Measurements from ENCODE around the gene ABCA1.

ABCA1 gene

GRCh38 chr9:104871961-104872527 is 55.9 kb downstream of the ABCA1 start:
- TF ChIP-seq CTCF (IDR thresholded peaks at IDR 0.05; ENCODE audit: low read depth, low read length): no peak
- DNase-seq: no peak
- no peaks in the 10 kb centered on the region for H3K9me3 ChIP-seq
- no peaks in the 10 kb centered on the region for H3K27me3 ChIP-seq
- H3K4me3 ChIP-seq (ENCODE audit: low read depth, low read length): no peak overlapping the region
- H3K4me1 ChIP-seq: no peaks in the 10 kb centered on the region
- H3K36me3 ChIP-seq: no peaks in the 10 kb centered on the region

- H3K4me1 ChIP-seq: no peaks in the 10 kb centered on the region
- no peak for TF ChIP-seq CTCF (IDR thresholded peaks at IDR 0.05; ENCODE audit: low read depth, low read length)
- no peaks in the 10 kb centered on the region for H3K27me3 ChIP-seq
- DNase-seq: no peak
- no peak overlapping the region for H3K4me3 ChIP-seq (ENCODE audit: low read depth, low read length)
- no peaks in the 10 kb centered on the region for H3K9me3 ChIP-seq
- H3K36me3 ChIP-seq: no peaks in the 10 kb centered on the region
These were observed 58.1 kb downstream of the ABCA1 start for GRCh38 chr9:104869811-104870210.

- no peak for TF ChIP-seq CTCF (IDR thresholded peaks at IDR 0.05; ENCODE audit: low read depth, low read length)
- DNase-seq: no peak
- H3K36me3 ChIP-seq: no peaks in the 10 kb centered on the region
- H3K4me1 ChIP-seq: no peaks in the 10 kb centered on the region
- no peak overlapping the region for H3K4me3 ChIP-seq (ENCODE audit: low read depth, low read length)
- no peaks in the 10 kb centered on the region for H3K27me3 ChIP-seq
- no peaks in the 10 kb centered on the region for H3K9me3 ChIP-seq
These were observed 59.1 kb downstream of the ABCA1 start for GRCh38 chr9:104868687-104869404.

GRCh38 chr9:104868303-104868686 is 59.7 kb downstream of the ABCA1 start:
- Histone ChIP-seq H3K4me1 (no peaks in the 10 kb centered on the region), H3K4me3 (ENCODE audit: low read depth, low read length) (no peak overlapping the region), H3K27me3 (no peaks in the 10 kb centered on the region), H3K36me3 (no peaks in the 10 kb centered on the region), H3K9me3 (no peaks in the 10 kb centered on the region)
- TF ChIP-seq CTCF (IDR thresholded peaks at IDR 0.05; ENCODE audit: low read depth, low read length): no peak
- no peak for DNase-seq

DNA sequence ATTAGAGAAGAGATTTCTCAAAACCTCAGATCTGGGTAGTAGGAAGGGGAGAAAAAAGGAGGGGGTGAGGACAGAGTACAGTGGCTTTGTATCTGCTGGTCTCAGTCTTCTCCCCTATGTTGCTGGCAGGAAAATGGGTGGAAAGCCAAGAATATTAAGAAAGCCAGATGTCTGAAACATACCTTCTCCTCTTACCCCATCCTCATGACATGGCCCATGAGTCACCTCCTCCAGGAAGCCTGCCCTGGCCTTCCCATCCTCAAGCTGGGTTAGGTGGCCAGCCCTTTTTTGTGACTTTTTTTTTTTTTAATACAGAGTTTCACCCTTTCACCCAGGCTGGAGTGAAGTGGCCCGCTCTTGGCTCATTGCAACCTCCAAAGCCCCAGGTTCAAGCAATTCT is 61.8 kb downstream of the ABCA1 start:
- no peaks in the 10 kb centered on the region for H3K27me3 ChIP-seq
- H3K4me1 ChIP-seq: no peaks in the 10 kb centered on the region
- H3K36me3 ChIP-seq: no peaks in the 10 kb centered on the region
- H3K4me3 ChIP-seq (ENCODE audit: low read depth, low read length): no peak overlapping the region
- DNase-seq: no peak
- TF ChIP-seq CTCF (IDR thresholded peaks at IDR 0.05; ENCODE audit: low read depth, low read length): no peak
- H3K9me3 ChIP-seq: no peaks in the 10 kb centered on the region

- DNase-seq: no peak
- no peak for TF ChIP-seq CTCF (IDR thresholded peaks at IDR 0.05; ENCODE audit: low read depth, low read length)
- Histone ChIP-seq H3K36me3 (no peaks in the 10 kb centered on the region), H3K4me1 (no peaks in the 10 kb centered on the region), H3K27me3 (no peaks in the 10 kb centered on the region), H3K4me3 (ENCODE audit: low read depth, low read length) (no peak overlapping the region), H3K9me3 (no peaks in the 10 kb centered on the region)
These were observed 63.3 kb downstream of the ABCA1 start for GRCh38 chr9:104864675-104865104.

Measured in BE2C (cell line).